ENCODE results near the gene GAS7. TPM values are rescaled to one million over a fixed set of nuclear protein-coding genes. Genes with fewer than 3 reads are reported as not detected.

The GAS7 gene
- total RNA-seq, 1 experiment from 2014 or later: 4.1 TPM

- no peak overlapping the region for H3K4me3 ChIP-seq (replicated peaks in 1 of 2; ENCODE audit: low read depth in 1 of 2, low read length in 2 of 2)
- H3K27me3 ChIP-seq (ENCODE audit: insufficient read depth, low read length): peaks cover 4% of the 10 kb centered on the region; the same call in 1 of the 2 replicates
- no peak overlapping the region for H3K4me2 ChIP-seq (ENCODE audit: low read length)
- ChIA-PET RAD21 (ENCODE audit: low non-redundant PET in 1 of 2, low total read pairs in 2 of 2, uncharacterized antibody in 2 of 2, unreplicated experiment in 2 of 2) (no interaction called here), CTCF (interaction anchor here (0.9 to 1.6 kb wide), 5 partner anchors 14 to 77 kb away, joined by 3 to 10 read pairs (median 4); no protein-coding TSS in a partner anchor), POLR2A (no interaction called here)
- intact Hi-C loops (cut with micrococcal nuclease): no loop called here
- no peak overlapping the region for H3K27ac ChIP-seq (ENCODE audit: low read depth, low read length)
- H3K9ac ChIP-seq (ENCODE audit: low read length): no peak overlapping the region
- no peaks in the 10 kb centered on the region for H3K79me2 ChIP-seq (ENCODE audit: insufficient read depth, low read length)
- DNase-seq (ENCODE audit: low read depth, low spot score) (peak; percentile 26), ATAC-seq (peak; percentile 90)
- H3K4me1 ChIP-seq (ENCODE audit: control insufficient read depth in 1 of 2, insufficient read depth in 2 of 2, low read length in 2 of 2): no peaks in the 10 kb centered on the region
- H2AFZ ChIP-seq (ENCODE audit: low read depth, low read length, poor library complexity, severe bottlenecking): no peak overlapping the region
- H4K20me1 ChIP-seq (ENCODE audit: insufficient read depth): no peaks in the 10 kb centered on the region
- H3K9me2 ChIP-seq (ENCODE audit: insufficient read depth): no peaks in the 10 kb centered on the region
- H3K36me3 ChIP-seq (ENCODE audit: control insufficient read depth in 1 of 2, insufficient read depth in 2 of 2, low read length in 2 of 2): no peaks in the 10 kb centered on the region
- TF ChIP-seq CBX3 (IDR thresholded peaks at IDR 0.05; ENCODE audit: low read depth) (no peak), ZNF274 (IDR thresholded peaks at IDR 0.05; ENCODE audit: low read depth, low read length) (no peak), SIN3A (IDR thresholded peaks at IDR 0.05; ENCODE audit: low read depth) (no peak), ZFX (IDR thresholded peaks at IDR 0.05) (no peak), RAD21 (IDR thresholded peaks at IDR 0.05; ENCODE audit: low read depth) (peak; percentile 32; the same call in 1 of the 2 replicates), CTCF (IDR thresholded peaks at IDR 0.05 in 2 of 3, conservative IDR thresholded peaks at IDR 0.05 in 1 of 3; ENCODE audit: borderline replicate concordance in 1 of 3, insufficient read depth in 1 of 3, low read depth in 2 of 3, low read length in 2 of 3) (peak; percentile 12 to 84 (median 75); a peak in 4 of 6 replicates)
- no TSS peak for BruUV-seq (replicated peaks)
- no peaks in the 10 kb centered on the region for H3K9me3 ChIP-seq (ENCODE audit: control insufficient read depth in 1 of 2, insufficient read depth in 1 of 2, low read depth in 1 of 2, low read length in 2 of 2)
Observed at GRCh38 chr17:9905902-9906301, 292.5 kb downstream of the GAS7 start.

- ChIA-PET RAD21 (ENCODE audit: low non-redundant PET in 1 of 2, low total read pairs in 2 of 2, uncharacterized antibody in 2 of 2, unreplicated experiment in 2 of 2) (no interaction called here), POLR2A (no interaction called here), CTCF (interaction anchor here (0.9 to 1.6 kb wide), 5 partner anchors 13 to 78 kb away, joined by 3 to 10 read pairs (median 4); no protein-coding TSS in a partner anchor)
- no TSS peak for BruUV-seq (replicated peaks)
- TF ChIP-seq RAD21 (IDR thresholded peaks at IDR 0.05; ENCODE audit: low read depth): no peak
- TF ChIP-seq EGR1 (IDR thresholded peaks at IDR 0.05; ENCODE audit: low read depth): no peak
- TF ChIP-seq TCF7L2 (IDR thresholded peaks at IDR 0.05; ENCODE audit: borderline replicate concordance, extremely low read depth, insufficient read depth, insufficient read length): no peak
- no peak for TF ChIP-seq SP1 (IDR thresholded peaks at IDR 0.05; ENCODE audit: low read depth)
- no peak for TF ChIP-seq EZH2phosphoT487 (IDR thresholded peaks at IDR 0.05; ENCODE audit: borderline replicate concordance)
- H3K4me1 ChIP-seq (ENCODE audit: control insufficient read depth in 1 of 2, insufficient read depth in 2 of 2, low read length in 2 of 2): peaks cover 4 to 7% of the 10 kb centered on the region in 2 experiments; a peak in 3 of 4 replicates
- H3K79me2 ChIP-seq (ENCODE audit: insufficient read depth, low read length): no peaks in the 10 kb centered on the region
- ATAC-seq (no peak), DNase-seq (ENCODE audit: low read depth, low spot score) (no peak)
- no peak within 1 kb of the TSS for H3K4me3 ChIP-seq (replicated peaks in 1 of 2; ENCODE audit: low read depth in 1 of 2, low read length in 2 of 2)
- H3K9ac ChIP-seq (ENCODE audit: low read length): no peak within 1 kb of the TSS
- H2AFZ ChIP-seq (ENCODE audit: low read depth, low read length, poor library complexity, severe bottlenecking): no peak within 1 kb of the TSS
- H3K27ac ChIP-seq (ENCODE audit: low read depth, low read length): no peak within 1 kb of the TSS
- peaks cover 7% of the 10 kb centered on the region; the same call in 1 of the 2 replicates for H3K27me3 ChIP-seq (ENCODE audit: insufficient read depth, low read length)
- no peaks in the 10 kb centered on the region for H4K20me1 ChIP-seq (ENCODE audit: insufficient read depth)
- H3K36me3 ChIP-seq (ENCODE audit: control insufficient read depth in 1 of 2, insufficient read depth in 2 of 2, low read length in 2 of 2): no peaks in the 10 kb centered on the region
- no peak within 1 kb of the TSS for H3K4me2 ChIP-seq (ENCODE audit: low read length)
- H3K9me3 ChIP-seq (ENCODE audit: control insufficient read depth in 1 of 2, insufficient read depth in 1 of 2, low read depth in 1 of 2, low read length in 2 of 2): no peaks in the 10 kb centered on the region
- H3K9me2 ChIP-seq (ENCODE audit: insufficient read depth): no peaks in the 10 kb centered on the region
- intact Hi-C loops (cut with micrococcal nuclease): no loop called here
Observed at GRCh38 chr17:9905078-9905415, 293.4 kb downstream of the GAS7 start, which contains the start of gene RCVRN. TSS of gene RCVRN (minus strand) at chr17:9905271. CDS start at chr17:9905180, 91 bp downstream.

All from HCT116 (cell line).